HepG2 (cell line): ENCODE measurements around the gene CHST4. TPM values are rescaled to one million over a fixed set of nuclear protein-coding genes. Genes with fewer than 3 reads are reported as not detected.

Source experiments
- CBX1 ChIP-seq: IDR thresholded peaks from one replicate; pipeline ENCODE4 v1.6.1; 2016; ENCODE audit warnings: antibody characterized with exemption, low read depth
- FOXA1 ChIP-seq, 2 experiments: fragments of 450-650 bp in 1 of 2; sonication (generic) in 1 of 2; formaldehyde crosslinking in 1 of 2; IDR thresholded peaks; 2 replicates each; pipeline versions ENCODE4 v1.4.0 to v1.6.1; 2016 to 2020; ENCODE audit warnings: missing genetic modification reagents in 1 of 2
- HMGA1 ChIP-seq: sonication (generic); formaldehyde crosslinking; conservative IDR thresholded peaks from 2 replicates; pipeline ENCODE4 v1.4.0; 2020; ENCODE audit warnings: missing genetic modification reagents
- HOXA9 ChIP-seq: sonication (generic); formaldehyde crosslinking; IDR thresholded peaks from 2 replicates; pipeline ENCODE4 v1.8.1; 2022; ENCODE audit warnings: missing genetic modification reagents, mild to moderate bottlenecking, moderate library complexity, borderline replicate concordance
- ISX ChIP-seq: sonication (generic); formaldehyde crosslinking; conservative IDR thresholded peaks from 2 replicates; pipeline ENCODE4 v1.5.0; 2020; ENCODE audit warnings: missing genetic modification reagents
- KMT2A ChIP-seq: sonication (generic); formaldehyde crosslinking; IDR thresholded peaks from 2 replicates; pipeline ENCODE4 v1.4.0; 2020; ENCODE audit warnings: missing genetic modification reagents
- MEIS1 ChIP-seq: sonication (generic); formaldehyde crosslinking; IDR thresholded peaks from 2 replicates; pipeline ENCODE4 v1.9.0; 2021; ENCODE audit warnings: mild to moderate bottlenecking, missing genetic modification reagents, moderate library complexity, borderline replicate concordance
- NFKB2 ChIP-seq: sonication (generic); formaldehyde crosslinking; IDR thresholded peaks from 2 replicates; pipeline ENCODE4 v1.4.0; 2020; ENCODE audit warnings: missing genetic modification reagents, borderline replicate concordance
- SCMH1 ChIP-seq: sonication (generic); formaldehyde crosslinking; IDR thresholded peaks from 2 replicates; pipeline ENCODE4 v1.9.0; 2021; ENCODE audit warnings: missing genetic modification reagents, mild to moderate bottlenecking, borderline replicate concordance
- ZFYVE20 ChIP-seq: sonication (generic); formaldehyde crosslinking; IDR thresholded peaks from 2 replicates; pipeline ENCODE4 v1.8.0; 2023; ENCODE audit warnings: low read depth, mild to moderate bottlenecking, moderate library complexity, missing genetic modification reagents, borderline replicate concordance
- ZNF292 ChIP-seq: sonication (generic); formaldehyde crosslinking; IDR thresholded peaks from 2 replicates; pipeline ENCODE4 v1.8.1; 2022; ENCODE audit warnings: mild to moderate bottlenecking, low read depth, missing genetic modification reagents, borderline replicate concordance
- ZNF780A ChIP-seq: sonication (generic); formaldehyde crosslinking; IDR thresholded peaks from 2 replicates; pipeline ENCODE4 v1.8.0; 2022; ENCODE audit warnings: mild to moderate bottlenecking, missing genetic modification reagents, moderate library complexity
- polyA plus RNA-seq, 8 experiments: library from polyadenylated mRNA; depleted of rRNA in 3 of 8; stranded (reverse) in 7 of 8; unstranded in 1 of 8; fragments of >200 nt; fragmentation: Illumina TruSeq in 4 of 8; extraction: Trizol in 4 of 8; gene quantifications; 2 replicates each; pipeline versions ENCODE4 v1.2.1 to v1.2.3, GENCODE V29; 2011 to 2016; ENCODE audit warnings: low read depth in 4 of 8, missing spikeins in 1 of 8, mixed read lengths in 1 of 8; ENCODE audit not compliant: insufficient read depth in 1 of 8
- total RNA-seq, 5 experiments: library from RNA; depleted of rRNA; stranded (reverse); fragments of >200 nt; fragmentation: Illumina TruSeq; extraction: Trizol; gene quantifications; 2 replicates each; pipeline ENCODE4 v1.2.3, GENCODE V29; 2016; ENCODE audit warnings: low read depth in 1 of 5
- TF ChIP-seq, protein P1 (sequence below): conservative IDR thresholded peaks from 2 replicates; pipeline ENCODE4 v1.6.1; 2018; ENCODE audit warnings: missing genetic modification reagents
- TF ChIP-seq, protein P2 (sequence below): sonication (generic); formaldehyde crosslinking; IDR thresholded peaks from 2 replicates; pipeline ENCODE4 v1.9.0; 2021; ENCODE audit warnings: missing genetic modification reagents, borderline replicate concordance
- TF ChIP-seq, protein P3 (sequence below): sonication (generic); formaldehyde crosslinking; IDR thresholded peaks from one replicate; pipeline ENCODE4 v1.5.1; 2020; ENCODE audit warnings: mild to moderate bottlenecking, missing genetic modification reagents; ENCODE audit errors: not compliant biosample characterization

Gene CHST4
- total and polyA plus RNA-seq, 2 of the 13 experiments (the other 11 are each of a cell fraction or from before 2014, with no cell fraction given): not detected

DNA sequence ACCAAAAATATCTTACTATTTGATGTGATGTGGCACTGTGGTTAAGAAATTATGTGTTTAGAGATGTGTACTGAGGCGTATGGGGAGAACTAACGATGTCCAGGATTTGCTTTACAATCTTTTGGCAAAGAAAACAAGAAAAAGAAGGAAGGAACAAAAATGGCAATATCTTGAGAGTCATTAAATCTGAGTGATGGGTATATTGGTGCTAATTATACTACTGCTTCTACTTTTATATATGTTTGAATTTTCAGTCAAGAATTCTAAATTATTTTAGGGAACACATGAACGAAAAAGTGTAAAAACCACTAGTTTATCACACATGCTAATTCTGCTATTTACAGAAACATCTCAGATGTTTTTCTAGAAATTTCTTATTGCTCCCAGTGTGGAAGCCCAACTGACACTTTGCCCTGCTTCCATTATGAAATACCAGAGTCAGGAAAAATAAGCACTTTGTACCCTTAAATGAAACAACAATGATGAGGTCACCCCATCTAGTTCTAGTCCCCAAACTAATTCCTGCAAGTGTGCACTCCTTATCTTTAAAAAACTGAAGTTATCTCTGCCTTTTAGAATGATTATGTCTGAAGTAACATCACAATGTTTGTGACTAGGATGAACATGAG, 31.8 kb downstream of the CHST4 start (continued):
- TF ChIP-seq ZNF780A: no peak
- TF ChIP-seq CBX1: no peak
- TF ChIP-seq ZFYVE20 (CRISPR knock-in tag): no peak
- no peak for TF ChIP-seq SCMH1 (CRISPR knock-in tag)
- TF ChIP-seq, protein P1, sequence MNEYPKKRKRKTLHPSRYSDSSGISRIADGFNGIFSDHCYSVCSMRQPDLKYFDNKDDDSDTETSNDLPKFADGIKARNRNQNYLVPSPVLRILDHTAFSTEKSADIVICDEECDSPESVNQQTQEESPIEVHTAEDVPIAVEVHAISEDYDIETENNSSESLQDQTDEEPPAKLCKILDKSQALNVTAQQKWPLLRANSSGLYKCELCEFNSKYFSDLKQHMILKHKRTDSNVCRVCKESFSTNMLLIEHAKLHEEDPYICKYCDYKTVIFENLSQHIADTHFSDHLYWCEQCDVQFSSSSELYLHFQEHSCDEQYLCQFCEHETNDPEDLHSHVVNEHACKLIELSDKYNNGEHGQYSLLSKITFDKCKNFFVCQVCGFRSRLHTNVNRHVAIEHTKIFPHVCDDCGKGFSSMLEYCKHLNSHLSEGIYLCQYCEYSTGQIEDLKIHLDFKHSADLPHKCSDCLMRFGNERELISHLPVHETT: no peak
- TF ChIP-seq ISX: no peak
- TF ChIP-seq NFKB2 (CRISPR knock-in tag): no peak
- TF ChIP-seq, protein P2, sequence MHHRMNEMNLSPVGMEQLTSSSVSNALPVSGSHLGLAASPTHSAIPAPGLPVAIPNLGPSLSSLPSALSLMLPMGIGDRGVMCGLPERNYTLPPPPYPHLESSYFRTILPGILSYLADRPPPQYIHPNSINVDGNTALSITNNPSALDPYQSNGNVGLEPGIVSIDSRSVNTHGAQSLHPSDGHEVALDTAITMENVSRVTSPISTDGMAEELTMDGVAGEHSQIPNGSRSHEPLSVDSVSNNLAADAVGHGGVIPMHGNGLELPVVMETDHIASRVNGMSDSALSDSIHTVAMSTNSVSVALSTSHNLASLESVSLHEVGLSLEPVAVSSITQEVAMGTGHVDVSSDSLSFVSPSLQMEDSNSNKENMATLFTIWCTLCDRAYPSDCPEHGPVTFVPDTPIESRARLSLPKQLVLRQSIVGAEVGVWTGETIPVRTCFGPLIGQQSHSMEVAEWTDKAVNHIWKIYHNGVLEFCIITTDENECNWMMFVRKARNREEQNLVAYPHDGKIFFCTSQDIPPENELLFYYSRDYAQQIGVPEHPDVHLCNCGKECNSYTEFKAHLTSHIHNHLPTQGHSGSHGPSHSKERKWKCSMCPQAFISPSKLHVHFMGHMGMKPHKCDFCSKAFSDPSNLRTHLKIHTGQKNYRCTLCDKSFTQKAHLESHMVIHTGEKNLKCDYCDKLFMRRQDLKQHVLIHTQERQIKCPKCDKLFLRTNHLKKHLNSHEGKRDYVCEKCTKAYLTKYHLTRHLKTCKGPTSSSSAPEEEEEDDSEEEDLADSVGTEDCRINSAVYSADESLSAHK: no peak
- no peak for TF ChIP-seq ZNF292 (CRISPR knock-in tag)
- TF ChIP-seq KMT2A (CRISPR knock-in tag): no peak
- no peak for TF ChIP-seq HOXA9 (CRISPR knock-in tag)
- TF ChIP-seq HMGA1 (CRISPR knock-in tag): no peak
- no peak for TF ChIP-seq MEIS1 (CRISPR knock-in tag)
- no peak for TF ChIP-seq FOXA1 (IDR thresholded peaks at IDR 0.05)
- no peak for TF ChIP-seq FOXA1 (CRISPR knock-in tag; IDR thresholded peaks at IDR 0.05)
- TF ChIP-seq, protein P3, sequence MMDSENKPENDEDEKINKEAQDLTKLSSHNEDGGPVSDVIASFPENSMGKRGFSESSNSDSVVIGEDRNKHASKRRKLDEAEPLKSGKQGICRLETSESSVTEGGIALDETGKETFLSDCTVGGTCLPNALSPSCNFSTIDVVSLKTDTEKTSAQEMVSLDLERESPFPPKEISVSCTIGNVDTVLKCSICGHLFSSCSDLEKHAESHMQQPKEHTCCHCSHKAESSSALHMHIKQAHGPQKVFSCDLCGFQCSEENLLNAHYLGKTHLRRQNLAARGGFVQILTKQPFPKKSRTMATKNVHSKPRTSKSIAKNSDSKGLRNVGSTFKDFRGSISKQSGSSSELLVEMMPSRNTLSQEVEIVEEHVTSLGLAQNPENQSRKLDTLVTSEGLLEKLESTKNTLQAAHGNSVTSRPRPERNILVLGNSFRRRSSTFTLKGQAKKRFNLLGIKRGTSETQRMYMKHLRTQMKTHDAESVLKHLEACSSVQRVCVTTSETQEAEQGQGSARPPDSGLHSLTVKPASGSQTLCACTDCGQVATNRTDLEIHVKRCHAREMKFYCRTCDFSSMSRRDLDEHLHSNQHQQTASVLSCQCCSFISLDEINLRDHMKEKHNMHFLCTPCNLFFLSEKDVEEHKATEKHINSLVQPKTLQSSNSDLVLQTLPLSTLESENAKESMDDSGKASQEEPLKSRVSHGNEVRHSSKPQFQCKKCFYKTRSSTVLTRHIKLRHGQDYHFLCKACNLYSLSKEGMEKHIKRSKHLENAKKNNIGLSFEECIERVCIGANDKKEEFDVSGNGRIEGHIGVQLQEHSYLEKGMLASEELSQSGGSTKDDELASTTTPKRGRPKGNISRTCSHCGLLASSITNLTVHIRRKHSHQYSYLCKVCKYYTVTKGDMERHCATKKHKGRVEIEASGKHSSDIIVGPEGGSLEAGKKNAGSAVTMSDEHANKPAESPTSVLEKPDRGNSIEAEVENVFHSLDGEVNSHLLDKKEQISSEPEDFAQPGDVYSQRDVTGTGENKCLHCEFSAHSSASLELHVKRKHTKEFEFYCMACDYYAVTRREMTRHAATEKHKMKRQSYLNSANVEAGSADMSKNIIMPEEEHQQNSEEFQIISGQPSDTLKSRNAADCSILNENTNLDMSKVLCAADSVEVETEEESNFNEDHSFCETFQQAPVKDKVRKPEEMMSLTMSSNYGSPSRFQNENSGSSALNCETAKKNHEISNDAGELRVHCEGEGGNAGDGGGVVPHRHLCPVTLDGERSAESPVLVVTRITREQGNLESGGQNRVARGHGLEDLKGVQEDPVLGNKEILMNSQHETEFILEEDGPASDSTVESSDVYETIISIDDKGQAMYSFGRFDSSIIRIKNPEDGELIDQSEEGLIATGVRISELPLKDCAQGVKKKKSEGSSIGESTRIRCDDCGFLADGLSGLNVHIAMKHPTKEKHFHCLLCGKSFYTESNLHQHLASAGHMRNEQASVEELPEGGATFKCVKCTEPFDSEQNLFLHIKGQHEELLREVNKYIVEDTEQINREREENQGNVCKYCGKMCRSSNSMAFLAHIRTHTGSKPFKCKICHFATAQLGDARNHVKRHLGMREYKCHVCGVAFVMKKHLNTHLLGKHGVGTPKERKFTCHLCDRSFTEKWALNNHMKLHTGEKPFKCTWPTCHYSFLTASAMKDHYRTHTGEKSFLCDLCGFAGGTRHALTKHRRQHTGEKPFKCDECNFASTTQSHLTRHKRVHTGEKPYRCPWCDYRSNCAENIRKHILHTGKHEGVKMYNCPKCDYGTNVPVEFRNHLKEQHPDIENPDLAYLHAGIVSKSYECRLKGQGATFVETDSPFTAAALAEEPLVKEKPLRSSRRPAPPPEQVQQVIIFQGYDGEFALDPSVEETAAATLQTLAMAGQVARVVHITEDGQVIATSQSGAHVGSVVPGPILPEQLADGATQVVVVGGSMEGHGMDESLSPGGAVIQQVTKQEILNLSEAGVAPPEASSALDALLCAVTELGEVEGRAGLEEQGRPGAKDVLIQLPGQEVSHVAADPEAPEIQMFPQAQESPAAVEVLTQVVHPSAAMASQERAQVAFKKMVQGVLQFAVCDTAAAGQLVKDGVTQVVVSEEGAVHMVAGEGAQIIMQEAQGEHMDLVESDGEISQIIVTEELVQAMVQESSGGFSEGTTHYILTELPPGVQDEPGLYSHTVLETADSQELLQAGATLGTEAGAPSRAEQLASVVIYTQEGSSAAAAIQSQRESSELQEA (CRISPR knock-in tag): no peak
